ENCODE measurements around the gene ZNF100. TPM values are rescaled to one million over a fixed set of nuclear protein-coding genes. Genes with fewer than 3 reads are reported as not detected.
"Not testable (repeated sequence)": the region's sequence is repeated elsewhere in the genome, so short reads cannot be mapped to it uniquely, and the experiment has no call there.

Gene ZNF100
- total RNA-seq, 2 experiments from 2014 or later, result 24.7 to 27.0 TPM

- no peaks in the 10 kb centered on the region for H3K36me3 Mint-ChIP-seq (ENCODE audit: low read depth)
- no peaks in the 10 kb centered on the region for H3K9me3 Mint-ChIP-seq (ENCODE audit: low read depth)
- H3K27me3 Mint-ChIP-seq, result peaks cover 2% of the 10 kb centered on the region
- H3K4me1 Mint-ChIP-seq, result peaks cover 5% of the 10 kb centered on the region
- ChIA-PET POLR2A (no interaction called here), CTCF (interaction anchor here (0.7 to 1.6 kb wide), 3 partner anchors 9 to 79 kb away, joined by 3 to 4 read pairs (median 4); no protein-coding TSS in a partner anchor)
- intact Hi-C loops (cut with DNase I, micrococcal nuclease), result no loop called here
- no peak overlapping the region for H3K27ac Mint-ChIP-seq
- H3K4me3 Mint-ChIP-seq, result no peak overlapping the region
- DNase-seq (no peak), ATAC-seq (no peak)
Observed at GRCh38 chr19:21674454-21674853, 92.9 kb downstream of the ZNF100 start.

- ATAC-seq; intact Hi-C loops (cut with DNase I, micrococcal nuclease); H3K4me3 Mint-ChIP-seq; H3K27ac Mint-ChIP-seq; POLR2A ChIA-PET; H3K9me3 Mint-ChIP-seq (ENCODE audit: low read depth); DNase-seq; H3K36me3 Mint-ChIP-seq (ENCODE audit: low read depth); H3K27me3 Mint-ChIP-seq; H3K4me1 Mint-ChIP-seq: not testable (repeated sequence)
- CTCF ChIA-PET, result interaction anchor here (1.6 kb wide), 1 partner anchor 8 kb away, joined by 4 read pairs; no protein-coding TSS in a partner anchor
Observed at GRCh38 chr19:21673479-21673878, 93.9 kb downstream of the ZNF100 start.

Other genes starting within 250 kb of the ZNF100 start
- gene ZNF43, start 68.6 kb upstream of the ZNF100 start, total RNA-seq, result 10 to 100 TPM; 31.7 to 38.6 TPM
- gene ZNF208, start 243.4 kb upstream of the ZNF100 start, total RNA-seq, result 1 to 10 TPM; 2.7 to 3.4 TPM

Measured in activated CD4-positive, alpha-beta T cell treated with anti-CD3 and anti-CD28 coated beads for 36 hours (primary cell).